NCI-H2107 treated with DMSO at 0.1 percent for 48 hours (cell line): ENCODE data around the gene MYO18B.

ENCODE experiments used
- DNase-seq: peaks from one replicate; lab custom pipeline; 2025; ENCODE audit not compliant: unreplicated experiment; lab: John Stamatoyannopoulos, UW

Gene MYO18B

DNA sequence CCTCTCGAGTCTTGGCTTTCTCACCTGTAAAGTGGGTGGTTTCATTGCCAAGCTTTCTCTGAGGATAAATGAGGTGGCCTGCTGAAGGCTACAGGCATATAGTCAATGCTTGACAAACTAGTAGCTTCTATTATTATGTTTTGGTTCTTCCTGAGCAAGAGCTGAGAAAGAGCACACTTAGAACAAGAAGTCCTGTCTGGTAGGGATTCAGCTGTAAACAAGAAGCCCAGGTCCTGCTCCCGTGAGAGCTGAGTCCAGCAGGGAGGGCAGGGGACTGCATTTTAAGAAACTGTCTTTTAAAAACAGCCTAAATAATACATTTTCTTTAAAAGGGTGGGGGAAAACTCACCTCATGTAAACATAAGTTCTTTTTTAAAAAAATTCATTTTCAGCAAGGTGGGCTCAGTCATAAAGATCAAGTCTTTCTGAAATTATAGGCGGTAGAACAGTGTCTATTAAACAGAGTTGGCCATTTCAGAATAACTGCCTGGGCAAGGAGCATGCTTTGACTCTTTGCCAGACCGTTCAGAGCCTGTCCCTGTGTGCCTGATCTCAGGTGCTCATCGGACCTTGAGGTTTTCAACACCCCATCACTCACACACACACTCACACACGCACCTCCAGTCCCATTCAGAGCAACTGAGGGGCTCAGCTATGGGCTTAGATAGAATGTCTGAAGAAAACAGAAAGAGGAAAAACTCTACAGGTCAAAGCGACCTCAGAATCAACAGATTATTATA, 29.2 kb upstream of the MYO18B start:
- DNase-seq = no peak

DNA sequence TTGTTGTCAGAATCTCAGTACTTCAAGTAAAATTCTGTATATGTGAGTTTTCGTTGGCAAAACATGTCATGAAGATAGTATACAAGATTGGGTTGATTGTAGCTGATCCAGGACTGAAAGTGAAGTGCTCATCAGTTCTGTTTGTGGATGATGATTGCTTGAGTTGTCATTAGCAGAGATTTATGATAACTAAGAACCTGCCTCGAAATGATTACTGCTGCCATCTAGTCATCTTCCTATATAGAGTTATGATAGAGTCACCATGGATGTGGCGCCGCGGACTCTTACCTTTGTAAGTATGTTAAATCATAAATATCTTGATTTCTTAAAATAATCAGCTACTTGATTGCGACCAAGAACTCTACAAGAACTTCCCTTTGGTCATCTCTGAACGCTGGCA, 27.9 kb upstream of the MYO18B start:
- no peak for DNase-seq

DNA sequence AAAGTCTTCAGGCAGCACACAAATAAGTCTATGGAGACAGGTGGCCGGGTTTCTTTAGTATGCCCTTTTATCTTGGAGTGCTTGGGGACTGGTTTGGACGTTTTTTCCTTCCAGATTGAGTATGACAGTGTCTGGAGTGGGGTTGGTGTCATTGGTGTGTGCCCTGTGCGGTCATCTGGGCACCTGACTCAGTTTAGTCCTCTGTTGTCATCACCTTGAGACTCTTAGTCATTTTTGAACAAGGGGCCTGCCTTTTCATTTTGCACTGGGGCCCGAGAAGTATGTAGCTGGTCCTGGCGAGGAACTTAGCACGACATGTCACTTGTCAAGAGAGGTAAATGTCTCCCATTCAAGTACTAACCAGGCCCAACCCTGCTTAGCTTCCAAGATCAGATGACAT, 27.2 kb upstream of the MYO18B start:
- DNase-seq = no peak

DNA sequence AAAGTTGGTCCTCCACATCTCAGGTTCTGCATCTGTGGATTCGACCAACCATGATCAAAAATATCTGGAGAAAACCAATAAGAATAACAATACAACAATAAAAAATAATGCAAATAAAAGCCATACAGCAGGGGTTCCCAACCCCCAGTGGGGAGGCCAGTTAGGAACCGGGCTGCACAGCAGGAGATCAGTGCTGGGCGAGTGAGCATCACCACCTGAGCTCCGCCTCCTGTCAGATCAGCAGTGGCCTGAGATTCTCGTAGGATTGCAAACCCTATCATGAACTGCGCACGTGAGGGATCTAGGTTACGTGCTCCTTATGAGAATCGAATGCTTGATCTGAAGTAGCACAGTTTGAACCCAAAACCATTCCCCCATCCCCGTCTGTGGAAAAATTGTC, 25.4 kb upstream of the MYO18B start:
- no peak for DNase-seq

DNA sequence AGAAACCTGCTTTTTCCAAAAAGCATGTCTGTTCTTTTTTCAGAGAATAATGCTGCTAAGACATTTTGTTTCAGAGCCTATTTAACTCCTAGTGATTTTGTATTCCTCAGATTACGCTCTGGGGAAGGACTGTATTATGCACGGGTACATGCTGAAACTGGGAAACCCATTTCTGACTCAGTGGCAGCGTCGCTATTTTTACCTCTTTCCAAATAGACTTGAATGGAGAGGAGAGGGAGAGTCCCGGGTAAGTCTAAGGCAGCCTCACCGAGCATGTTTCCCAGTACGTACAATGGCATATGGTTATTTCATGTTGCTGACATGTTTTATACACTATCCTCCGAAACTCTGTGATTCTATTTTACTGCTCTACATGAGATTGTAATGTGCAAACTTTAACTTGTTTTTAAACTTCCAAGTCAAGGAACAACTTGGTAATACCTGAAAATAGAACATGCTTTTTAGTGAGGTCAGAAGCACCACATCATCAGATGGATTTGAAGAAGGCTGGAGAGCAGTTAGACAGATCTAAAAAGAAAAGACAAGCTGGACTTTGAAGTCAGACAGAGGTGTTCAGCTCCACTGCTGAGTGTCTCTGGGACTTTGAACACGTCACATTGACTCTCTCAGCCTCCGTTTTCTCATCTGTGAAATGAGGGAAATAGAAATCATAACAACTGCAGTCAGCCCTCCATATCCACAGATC, 23.7 kb upstream of the MYO18B start:
- DNase-seq = no peak

DNA sequence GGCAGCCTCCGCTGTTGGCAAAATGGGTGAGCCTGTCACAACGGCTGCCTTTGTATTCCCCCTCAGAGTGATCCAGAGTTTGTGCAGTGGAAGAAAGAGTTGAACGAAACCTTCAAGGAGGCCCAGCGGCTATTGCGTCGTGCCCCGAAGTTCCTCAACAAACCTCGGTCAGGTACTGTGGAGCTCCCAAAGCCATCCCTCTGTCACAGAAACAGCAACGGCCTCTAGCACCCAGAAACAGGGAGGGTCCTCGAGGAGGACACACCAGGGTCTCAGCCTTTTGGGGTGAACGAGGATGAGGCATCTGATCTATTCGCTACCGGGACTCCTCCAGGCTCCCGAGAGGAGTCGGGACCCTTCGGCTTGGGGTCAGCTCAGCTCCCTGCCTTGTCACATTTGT, 19.8 kb upstream of the MYO18B start:
- no peak for DNase-seq

DNA sequence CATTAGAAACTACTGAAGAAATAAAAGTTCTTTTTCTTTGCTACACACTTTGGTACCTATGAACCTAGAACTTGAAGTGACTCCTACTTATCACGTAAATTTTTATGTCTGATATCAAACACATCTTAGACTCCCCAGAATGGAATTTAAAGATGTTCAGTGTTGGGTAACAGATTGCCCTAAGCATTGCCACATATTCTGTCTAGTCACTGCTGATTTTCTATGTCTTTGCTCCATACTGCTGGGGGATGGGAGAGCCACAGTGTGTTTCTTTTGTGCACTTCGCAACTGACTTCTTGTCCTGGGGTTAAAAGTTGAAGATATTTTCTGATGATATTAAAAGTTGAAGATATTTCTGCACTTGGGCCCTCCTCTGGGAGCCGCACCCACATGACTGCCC, 19.4 kb upstream of the MYO18B start:
- DNase-seq = no peak

DNA sequence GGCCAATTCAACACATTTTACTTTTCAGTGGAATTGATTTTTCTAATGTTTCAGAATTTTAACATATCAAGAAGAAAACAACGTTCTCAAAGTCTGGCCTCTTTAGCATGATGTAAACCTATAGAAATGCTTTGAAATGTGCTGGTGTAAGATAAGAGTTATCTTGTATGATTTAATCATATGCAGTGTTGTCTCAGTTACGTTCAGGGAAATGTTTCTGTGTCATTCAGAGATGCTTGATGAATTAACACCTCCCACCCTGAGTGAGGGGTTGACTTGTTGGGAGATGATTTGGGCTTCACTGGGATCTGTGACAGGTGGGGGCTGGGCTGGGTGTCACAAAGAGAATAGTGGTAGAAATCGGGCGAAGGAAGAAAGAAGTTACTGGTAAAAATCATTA, 15.7 kb upstream of the MYO18B start:
- no peak for DNase-seq

DNA sequence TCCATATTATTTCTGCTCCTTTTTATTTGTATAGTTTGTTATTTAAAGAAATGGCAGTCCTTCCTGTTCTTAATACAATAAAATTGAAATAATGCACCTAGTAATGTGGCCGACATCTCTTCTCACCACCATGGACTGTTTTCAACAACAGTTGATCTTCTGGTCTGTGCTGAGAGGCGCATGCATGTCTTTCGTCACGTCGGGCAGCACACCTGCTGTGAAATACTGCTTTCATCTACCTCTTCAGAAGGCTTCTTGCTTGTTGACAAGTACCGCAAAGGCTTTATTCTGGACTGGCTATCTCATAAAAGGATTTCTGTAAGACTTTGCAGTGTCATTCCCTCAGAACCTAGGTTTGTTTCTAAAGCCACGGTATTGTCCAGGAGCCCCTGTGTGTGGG, 13.9 kb upstream of the MYO18B start:
- DNase-seq = peak; percentile 34

DNA sequence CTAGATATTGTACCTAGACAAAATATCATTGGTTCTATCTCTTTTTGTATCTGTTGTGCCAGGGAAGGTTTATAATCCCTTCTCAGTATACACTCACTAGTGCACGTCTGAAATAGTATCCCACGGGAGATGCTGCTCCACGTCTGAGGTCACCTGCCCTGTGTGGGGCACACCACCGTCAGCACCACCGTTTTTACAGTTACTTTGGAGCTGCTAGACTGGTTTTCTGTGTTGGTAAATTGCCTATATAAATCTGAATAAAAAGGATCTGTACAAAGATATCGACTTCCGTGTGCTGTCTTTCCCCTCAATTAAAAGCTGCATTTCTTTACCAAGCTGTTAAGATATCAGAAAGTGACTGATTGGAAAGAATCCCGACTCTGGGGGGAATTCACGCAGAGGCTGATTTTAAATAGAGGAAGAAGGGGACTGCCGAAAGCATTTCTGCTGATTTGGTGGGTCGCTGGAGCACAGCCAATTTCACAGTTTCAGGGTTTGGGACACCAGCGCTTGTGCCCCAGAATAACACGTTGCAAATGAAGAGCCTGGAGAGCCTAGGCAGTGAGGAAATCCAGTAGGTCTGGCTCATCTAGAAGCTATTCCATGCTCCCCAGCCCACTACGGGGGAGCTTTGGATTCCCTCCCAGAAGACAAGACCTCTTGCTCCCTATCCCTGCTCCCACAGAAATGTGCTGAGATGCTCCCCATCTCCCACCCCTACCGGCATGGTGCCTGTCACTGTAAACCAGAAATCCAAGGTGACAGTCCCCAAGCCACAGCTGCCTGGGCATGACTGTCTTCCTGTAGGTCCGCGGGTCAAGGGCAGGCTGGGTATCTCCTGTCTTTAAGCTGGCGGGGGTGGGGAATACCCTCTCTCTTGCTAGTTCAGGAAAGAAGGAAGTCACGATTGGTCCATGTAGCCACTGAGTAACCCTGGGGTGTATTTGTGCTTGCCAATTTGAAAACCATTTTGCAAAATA, 12.7 kb upstream of the MYO18B start:
- DNase-seq = no peak

DNA sequence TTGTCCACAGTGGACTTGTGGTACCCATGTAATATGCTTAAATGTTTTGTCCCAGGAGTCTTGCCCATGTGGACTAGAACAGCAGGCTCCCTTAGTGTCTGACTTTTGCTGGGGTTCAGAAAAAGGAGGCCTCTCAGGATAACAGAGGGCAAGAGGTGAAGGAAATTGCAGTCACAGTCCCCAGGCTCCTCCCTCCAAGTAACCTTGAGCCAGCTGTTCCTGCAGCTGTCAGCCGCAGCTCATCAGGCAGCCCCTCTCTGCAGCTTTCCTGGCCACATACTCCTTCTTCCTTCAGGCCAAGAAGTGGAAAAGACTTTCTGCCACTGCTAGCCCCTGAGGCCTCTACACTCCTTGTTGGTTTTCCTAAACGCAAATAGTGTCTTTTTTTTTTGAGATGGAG, 6.3 kb upstream of the MYO18B start:
- DNase-seq = no peak

DNA sequence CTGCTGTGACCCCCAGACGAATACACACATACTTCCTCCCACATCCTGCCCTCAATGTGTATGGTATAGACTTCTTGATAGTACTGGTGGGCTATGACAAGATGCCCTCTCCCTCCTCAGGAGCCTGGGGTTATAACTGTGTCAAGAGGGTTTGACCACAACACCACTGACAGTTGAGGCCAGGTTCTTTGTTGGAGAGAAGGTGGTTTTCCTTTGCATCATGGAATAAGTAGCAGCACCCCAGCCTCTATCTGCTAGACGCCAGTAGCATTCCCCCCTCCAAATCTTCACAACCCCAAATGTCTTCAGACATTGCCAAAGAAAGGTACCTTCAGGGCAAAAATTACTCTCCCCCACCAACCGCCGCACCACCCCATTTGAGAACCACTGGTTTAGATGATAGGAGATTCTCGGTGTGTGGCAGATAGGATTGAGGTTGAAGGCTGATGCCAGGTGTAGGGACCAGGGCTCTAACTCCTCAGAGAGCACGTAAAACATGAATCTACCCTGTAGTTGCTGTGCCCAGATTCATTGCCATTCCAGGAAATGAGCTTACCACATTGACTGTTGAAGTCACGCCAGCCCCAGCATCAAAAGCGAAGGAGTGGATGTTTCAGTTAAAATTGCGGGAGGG, 5.5 kb upstream of the MYO18B start:
- DNase-seq = no peak

DNA sequence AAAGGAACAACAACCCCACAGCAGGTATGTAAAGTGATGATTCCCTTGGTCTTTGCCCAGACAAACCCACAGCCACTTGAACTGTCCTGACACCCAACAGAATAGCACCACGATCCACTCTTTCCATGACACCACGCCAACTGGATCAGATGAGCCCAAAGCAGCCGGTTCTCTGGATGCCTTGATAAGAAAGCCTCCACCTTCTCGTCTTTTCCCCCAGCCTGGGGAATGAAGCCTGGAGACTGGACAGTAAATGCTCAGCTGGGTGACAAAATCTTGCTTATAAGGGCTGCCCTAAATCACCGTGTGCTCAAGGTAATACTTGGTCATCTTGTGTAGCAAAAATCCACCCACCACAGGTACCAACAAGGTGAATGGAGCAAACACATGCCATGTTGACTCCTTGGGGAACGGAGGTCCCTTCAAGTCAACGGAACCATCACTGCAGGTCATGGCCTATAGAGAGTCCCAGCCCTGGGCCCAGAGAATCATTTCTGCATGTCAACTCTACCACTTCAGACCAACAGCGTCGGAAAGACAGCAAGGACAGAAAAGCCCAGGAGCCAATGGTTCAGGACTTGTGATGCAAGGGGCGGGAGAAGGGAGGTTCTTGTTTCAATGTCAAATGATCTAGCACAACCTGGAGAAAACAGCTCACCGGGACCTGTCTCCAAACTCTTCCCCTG, 2.2 kb upstream of the MYO18B start:
- DNase-seq = no peak

DNA sequence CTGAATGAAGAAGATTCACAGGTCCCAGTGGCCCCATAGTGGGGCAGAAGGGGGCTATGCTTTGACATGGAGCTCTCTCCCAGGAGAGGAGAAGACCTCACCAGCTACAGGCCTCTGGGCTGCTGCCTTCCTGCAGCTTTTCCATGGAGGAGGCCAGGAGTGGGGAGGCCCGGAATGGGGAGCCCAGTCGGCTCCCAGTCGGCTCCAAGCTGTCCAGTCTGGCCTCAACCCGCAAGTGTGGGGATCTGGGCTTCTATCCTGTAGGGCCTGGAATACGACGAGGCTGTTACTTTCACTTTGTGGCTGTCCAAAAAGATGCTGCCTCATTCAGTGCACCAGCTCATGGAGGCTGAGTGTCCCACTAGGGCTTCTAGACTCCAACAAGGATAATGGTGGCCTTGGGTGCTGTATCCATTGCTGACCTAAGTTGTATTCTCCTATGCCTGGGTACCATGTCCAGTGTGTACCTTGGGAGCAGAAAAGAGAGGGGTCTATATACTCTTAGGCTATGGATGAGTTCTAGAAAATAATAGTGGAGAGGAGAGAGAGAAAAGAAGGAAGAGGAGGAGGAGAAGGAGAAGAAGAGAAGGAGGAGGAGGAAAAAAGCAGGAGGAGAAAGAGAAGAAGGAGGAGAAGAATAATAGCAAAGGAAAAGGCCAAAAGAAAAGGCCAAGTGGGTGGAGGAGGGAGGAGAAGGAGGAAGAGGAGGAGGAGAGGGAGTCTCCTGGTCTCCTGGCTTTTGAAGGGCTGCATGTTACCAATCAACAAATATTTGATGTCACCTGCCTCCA, 1.1 kb downstream of the MYO18B start:
- no peak for DNase-seq

DNA sequence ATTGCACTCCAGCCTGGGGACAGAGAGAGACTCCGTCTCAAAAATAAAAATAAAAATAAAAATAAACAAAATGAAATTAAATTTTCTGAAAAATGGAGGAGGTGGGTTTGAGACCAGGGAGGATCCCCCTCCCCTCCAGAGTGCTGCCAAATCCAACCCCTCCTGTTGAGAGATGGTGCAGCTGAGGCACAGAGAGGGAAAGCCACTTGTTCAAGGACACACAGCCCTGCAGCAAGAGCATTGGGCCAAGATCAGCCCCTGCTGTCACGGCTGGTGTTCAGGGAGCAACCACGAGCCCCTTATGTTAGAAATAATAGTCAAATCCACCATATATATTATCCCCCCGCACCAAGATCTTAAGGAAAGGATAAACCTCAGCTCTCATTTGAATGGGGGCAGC, 2.7 kb downstream of the MYO18B start:
- DNase-seq = no peak

DNA sequence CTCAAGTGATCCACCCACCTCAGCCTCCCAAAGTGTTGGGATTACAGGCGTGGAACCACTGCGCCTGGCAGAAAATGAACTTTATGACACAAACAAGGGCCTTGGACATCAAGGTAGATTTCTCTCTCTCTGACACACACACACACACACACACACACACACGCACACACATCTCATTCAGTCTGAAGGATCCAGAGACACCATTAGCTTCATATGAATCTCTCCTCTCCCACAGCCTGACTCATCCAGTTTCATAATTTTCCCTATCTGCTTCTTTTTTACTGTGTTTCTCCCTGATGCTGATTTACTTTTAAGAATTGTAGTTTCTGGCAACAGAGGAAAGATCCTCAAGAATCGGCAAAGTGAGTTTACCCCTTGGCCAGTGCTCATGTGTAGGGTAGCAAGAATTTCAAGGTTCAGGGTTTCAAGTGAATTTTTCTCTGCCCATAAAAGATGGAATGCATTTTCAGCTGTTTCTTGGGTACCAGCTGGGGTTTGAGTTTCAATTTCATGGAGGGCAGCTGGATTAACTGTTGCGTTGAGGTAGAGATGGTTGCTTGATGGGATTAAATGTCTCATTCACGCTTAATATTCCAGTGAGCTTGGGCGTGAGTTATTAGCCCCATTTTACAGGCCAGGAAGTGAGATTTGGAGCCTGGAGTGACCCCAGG, 3.5 kb downstream of the MYO18B start:
- no peak for DNase-seq

DNA sequence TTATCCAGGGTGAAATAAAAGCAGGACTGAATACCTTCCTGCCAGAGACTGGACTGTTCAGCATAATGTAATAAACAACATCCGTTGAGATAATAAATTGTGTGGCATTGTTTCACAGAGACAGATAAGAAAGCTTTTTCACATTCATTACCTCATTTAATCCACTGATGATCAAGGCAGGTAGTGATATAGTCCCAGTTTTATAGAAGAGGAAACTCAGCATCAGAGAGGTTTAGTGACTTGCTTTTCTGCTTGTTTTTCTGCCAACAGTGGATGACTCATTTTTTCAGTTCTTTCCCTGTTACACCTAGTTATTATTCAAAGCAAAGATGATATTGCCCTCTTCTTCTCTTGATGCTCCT, 4.0 kb downstream of the MYO18B start:
- no peak for DNase-seq

DNA sequence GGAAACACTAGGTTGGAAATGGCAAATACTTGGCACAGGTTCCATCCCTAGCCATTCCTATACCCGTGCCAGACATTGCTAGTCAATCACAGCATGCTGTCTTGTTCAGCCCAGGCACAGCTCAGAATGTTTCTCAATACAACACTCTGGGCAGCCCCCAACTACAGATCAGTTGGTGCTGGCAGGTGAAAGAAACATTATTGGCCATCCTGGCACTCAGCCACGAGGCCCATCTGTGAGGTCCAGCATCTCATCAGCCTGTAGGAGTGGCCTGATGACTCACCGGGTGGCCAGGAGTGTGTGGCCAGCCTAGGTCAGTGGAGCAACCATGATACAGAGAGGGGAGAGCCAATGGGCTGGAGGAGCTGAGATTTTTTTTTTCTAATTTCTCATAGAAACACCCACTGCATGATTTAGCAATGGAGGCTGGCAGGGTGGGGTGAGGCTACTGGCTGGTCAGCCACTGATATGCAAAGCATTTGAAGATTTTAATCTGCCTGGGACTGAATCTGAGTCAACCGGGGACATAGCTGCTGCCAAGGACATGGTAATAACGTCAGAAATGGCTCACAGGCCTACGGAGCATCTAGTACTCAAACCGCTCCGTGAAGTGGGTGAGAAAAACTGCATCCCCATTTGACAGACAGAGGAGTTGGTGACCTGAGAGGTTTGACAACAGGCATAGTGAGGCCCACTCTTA, 5.4 kb downstream of the MYO18B start:
- DNase-seq = no peak

DNA sequence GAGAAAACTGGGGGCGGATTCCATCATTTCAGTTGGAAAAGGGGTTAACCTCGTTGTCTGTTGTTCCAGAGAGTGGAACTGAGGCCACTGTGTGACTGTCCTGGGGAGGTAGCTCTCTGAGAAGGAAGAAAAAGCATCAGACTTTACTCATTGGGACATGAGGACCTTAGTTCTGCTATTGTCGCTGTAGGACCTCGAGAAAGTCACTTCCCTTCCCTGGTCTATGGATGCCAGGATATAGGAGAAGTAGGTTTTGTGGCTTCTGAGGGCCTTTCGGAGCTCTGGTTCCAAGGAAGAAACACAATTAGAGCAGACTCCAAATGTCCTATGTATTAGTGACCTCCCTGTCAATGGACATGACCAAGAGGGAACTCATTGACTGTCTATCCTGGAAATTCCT, 6.2 kb downstream of the MYO18B start:
- DNase-seq = no peak
